Measurements from ENCODE around the gene SF3A1. TPM values are rescaled to one million over a fixed set of nuclear protein-coding genes. Genes with fewer than 3 reads are reported as not detected.

Gene SF3A1
- total and polyA plus RNA-seq, 9 of the 15 experiments (the other 6 are each of a cell fraction or from before 2014, with no cell fraction given), result 6.7 to 228 (median 13.0) TPM

DNA sequence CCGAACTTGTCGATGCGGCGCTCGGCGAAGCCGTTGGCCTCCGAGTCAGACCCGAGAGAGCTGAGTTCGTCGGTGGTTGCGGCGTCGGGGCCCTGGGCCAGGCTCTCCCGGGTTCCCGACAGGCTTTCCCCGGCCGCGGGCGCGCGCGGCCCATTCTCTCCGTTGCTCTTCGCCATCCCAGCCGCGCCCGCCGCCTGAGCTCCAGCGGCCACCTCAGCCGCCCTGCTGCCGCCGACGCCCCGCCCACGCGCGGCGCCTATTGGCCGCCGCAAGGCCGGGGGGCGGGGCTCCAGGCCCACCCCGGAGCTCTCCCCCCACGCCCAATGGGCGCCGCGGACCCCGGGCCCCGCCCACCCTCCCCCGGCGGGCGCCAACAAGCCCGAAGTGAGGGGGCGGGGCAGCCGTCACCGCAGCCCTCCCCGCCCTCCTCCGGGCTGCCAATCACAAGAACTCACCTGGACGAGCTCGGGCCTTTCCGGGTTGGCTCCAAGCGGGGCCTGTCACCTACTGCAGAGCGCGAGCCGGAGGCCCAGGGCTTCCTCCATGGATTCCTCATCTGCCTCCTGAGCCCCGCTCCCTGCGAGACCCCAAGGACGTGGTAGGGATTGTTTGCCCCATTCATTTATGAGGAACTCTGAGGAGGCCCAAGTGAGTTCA is 29.9 kb downstream of the SF3A1 start, which contains the start of gene TBC1D10A:
Gene TBC1D10A (minus strand): TSS at position 236 of the 657 bp plus-strand sequence. CDS start 60 bp downstream, at position 176.
- ATAC-seq (peak; percentile 92), FAIRE-seq (no peak), DNase-seq (ENCODE audit: extremely low read depth in 1 of 4, low spot score in 3 of 4) (peak; percentile 91 to 98 (median 98))
- CTCF ChIA-PET (ENCODE audit: low intra/inter-chr PET ratio), result interaction anchor here (0.6 to 1.2 kb wide), 2 partner anchors 64 to 429 kb away, joined by 3 read pairs; no protein-coding TSS in a partner anchor
- Histone ChIP-seq H3K36me3 (ENCODE audit: control insufficient read depth, insufficient read depth, low read length) (peaks cover 14% of the 10 kb centered on the region; the same call in 1 of the 3 replicates), H4K20me1 (replicated peaks; ENCODE audit: control insufficient read depth, insufficient read depth, low read length) (no peaks in the 10 kb centered on the region), H3K9me3 (replicated peaks; ENCODE audit: control insufficient read depth, insufficient read depth, low read depth, low read length) (no peaks in the 10 kb centered on the region), H3K4me3 (peak within 1 kb of the TSS; percentile 69), H3K27me3 (ENCODE audit: control insufficient read depth in 2 of 2, insufficient read depth in 2 of 2, low read length in 2 of 2) (no peaks in the 10 kb centered on the region), H2AFZ (ENCODE audit: low read depth, low read length) (peak within 1 kb of the TSS; percentile 93), H3K4me1 (replicated peaks in 1 of 2; ENCODE audit: control insufficient read depth in 2 of 2, insufficient read depth in 2 of 2, low read length in 2 of 2) (peaks cover 24 to 28% of the 10 kb centered on the region in 2 experiments; a peak in 4 of 5 replicates), H3K9ac (ENCODE audit: insufficient read depth in 1 of 2, low read depth in 2 of 2, low read length in 2 of 2) (peak within 1 kb of the TSS; percentile 69 to 91), H3K4me2 (ENCODE audit: insufficient read depth, low read length) (peak within 1 kb of the TSS; percentile 83), H3K9me1 (ENCODE audit: control insufficient read depth, insufficient read depth, low read length) (no peaks in the 10 kb centered on the region), H3K27ac (ENCODE audit: extremely low read depth, low read depth, low read length) (peak within 1 kb of the TSS; percentile 71), H3K79me2 (ENCODE audit: control insufficient read depth, insufficient read depth, low read length) (peaks cover 11% of the 10 kb centered on the region)
- WGBS (ENCODE audit: insufficient coverage, low coverage, missing lambda C conversion rate), result 0% methylated on average over 17 of the region's 69 CpGs
- no TSS peak for BruUV-seq (replicated peaks)
- POLR2A ChIA-PET, result interaction anchor here (0.6 to 1.8 kb wide), 5 partner anchors 9 to 323 kb away, joined by 3 to 8 read pairs (median 3); partner anchors contain the start of genes CCDC157 and SF3A1
- intact Hi-C loops (cut with micrococcal nuclease) (loop anchor here (2.0 kb wide), 1 partner anchor 38 kb away; the partner anchor contains the start of gene CASTOR1), in situ Hi-C loops (cut with MboI) (no loop called here)
- peak; percentile 77 for TF ChIP-seq POLR2G (IDR thresholded peaks at IDR 0.05; ENCODE audit: low read depth, low read length)
- no peak for TF ChIP-seq PHF21A (IDR thresholded peaks at IDR 0.05; ENCODE audit: borderline replicate concordance, low read depth)
- peak; percentile 75 for TF ChIP-seq PHF20 (IDR thresholded peaks at IDR 0.05; ENCODE audit: partially characterized antibody)
- no peak for TF ChIP-seq CHCHD3 (CRISPR knock-in tag; IDR thresholded peaks at IDR 0.05)
- TF ChIP-seq EP400 (IDR thresholded peaks at IDR 0.05), result no peak; the same call in 1 of the 2 replicates
- peak; percentile 50; the same call in 1 of the 2 replicates for TF ChIP-seq L3MBTL2 (IDR thresholded peaks at IDR 0.05)
- TF ChIP-seq ZNF165 (CRISPR knock-in tag; IDR thresholded peaks at IDR 0.05; ENCODE audit: borderline replicate concordance), result no peak
- TF ChIP-seq EGR1 (conservative IDR thresholded peaks at IDR 0.05), result peak; percentile 17; the same call in 1 of the 2 replicates
- 0 out of 4 replicates have a peak, but pooled peaks of 1 of the 2 experiments have one; percentile 21 for TF ChIP-seq SIN3A (IDR thresholded peaks at IDR 0.05; ENCODE audit: borderline replicate concordance in 2 of 2, control insufficient read depth in 1 of 2, low read depth in 2 of 2, low read length in 2 of 2)
- 0 out of 2 replicates have a peak, but pooled peaks have one; percentile 35 for TF ChIP-seq CREM (IDR thresholded peaks at IDR 0.05; ENCODE audit: low read depth)
- TF ChIP-seq, protein P1, sequence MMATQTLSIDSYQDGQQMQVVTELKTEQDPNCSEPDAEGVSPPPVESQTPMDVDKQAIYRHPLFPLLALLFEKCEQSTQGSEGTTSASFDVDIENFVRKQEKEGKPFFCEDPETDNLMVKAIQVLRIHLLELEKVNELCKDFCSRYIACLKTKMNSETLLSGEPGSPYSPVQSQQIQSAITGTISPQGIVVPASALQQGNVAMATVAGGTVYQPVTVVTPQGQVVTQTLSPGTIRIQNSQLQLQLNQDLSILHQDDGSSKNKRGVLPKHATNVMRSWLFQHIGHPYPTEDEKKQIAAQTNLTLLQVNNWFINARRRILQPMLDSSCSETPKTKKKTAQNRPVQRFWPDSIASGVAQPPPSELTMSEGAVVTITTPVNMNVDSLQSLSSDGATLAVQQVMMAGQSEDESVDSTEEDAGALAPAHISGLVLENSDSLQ (IDR thresholded peaks at IDR 0.05), result peak; percentile 97
- peak; percentile 68 for TF ChIP-seq RBFOX2 (IDR thresholded peaks at IDR 0.05; ENCODE audit: low read depth, low read length)
- peak in 1 of 3 experiments; percentile 57 for TF ChIP-seq YY1 (IDR thresholded peaks at IDR 0.05; ENCODE audit: borderline replicate concordance in 1 of 3, control insufficient read depth in 1 of 3, extremely low read depth in 1 of 3, insufficient read depth in 3 of 3, insufficient read length in 1 of 3, insufficient replicate concordance in 2 of 3, low read depth in 1 of 3, low read length in 2 of 3)
- no peak for TF ChIP-seq ELF2 (CRISPR knock-in tag; IDR thresholded peaks at IDR 0.05)
- TF ChIP-seq ZNF75A (CRISPR knock-in tag; IDR thresholded peaks at IDR 0.05), result no peak
- TF ChIP-seq, protein P2, sequence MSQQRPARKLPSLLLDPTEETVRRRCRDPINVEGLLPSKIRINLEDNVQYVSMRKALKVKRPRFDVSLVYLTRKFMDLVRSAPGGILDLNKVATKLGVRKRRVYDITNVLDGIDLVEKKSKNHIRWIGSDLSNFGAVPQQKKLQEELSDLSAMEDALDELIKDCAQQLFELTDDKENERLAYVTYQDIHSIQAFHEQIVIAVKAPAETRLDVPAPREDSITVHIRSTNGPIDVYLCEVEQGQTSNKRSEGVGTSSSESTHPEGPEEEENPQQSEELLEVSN (IDR thresholded peaks at IDR 0.05; ENCODE audit: borderline replicate concordance in 1 of 2, extremely low read depth in 1 of 2, insufficient read depth in 1 of 2, insufficient read length in 1 of 2, low read depth in 1 of 2, low read length in 1 of 2, poor library complexity in 1 of 2, severe bottlenecking in 1 of 2), result peak in 1 of 2 experiments; percentile 64

All from K562 (cell line).